Stimulated activated memory B cell treated with anti-CD40 and anti-IgM and Interleukin-4, amounts not matched to agents 10 μg/mL and 1 μg/mL and 100 μg/mL, for 72 hours (primary cell): ENCODE data around the gene ESR2.
A peak's percentile ranks its signal among the peaks of the same experiment; 100 is the strongest.
"Not testable (repeated sequence)": the region's sequence is repeated elsewhere in the genome, so short reads cannot be mapped to it uniquely, and the experiment has no call there.

ENCODE experiments used
- ATAC-seq: fragments of 150-1000 bp; cut with Tn5 transposase; 2 replicates; pipeline ENCODE4 v1.10.0; 2021
- H3K27ac Mint-ChIP-seq: one replicate; pipeline ENCODE4 v1.8.0; 2022; ENCODE audit warnings: mild to moderate bottlenecking, mixed read lengths
- H3K27me3 Mint-ChIP-seq: one replicate; pipeline ENCODE4 v1.8.0; 2022; ENCODE audit warnings: mixed read lengths
- H3K36me3 Mint-ChIP-seq: one replicate; pipeline ENCODE4 v1.8.0; 2022; ENCODE audit warnings: mixed read lengths
- H3K4me1 Mint-ChIP-seq: one replicate; pipeline ENCODE4 v1.8.0; 2022; ENCODE audit warnings: mixed read lengths
- H3K4me3 Mint-ChIP-seq: one replicate; pipeline ENCODE4 v1.8.0; 2022; ENCODE audit warnings: mild to moderate bottlenecking, moderate library complexity, mixed read lengths
- H3K9me3 Mint-ChIP-seq: one replicate; pipeline ENCODE4 v1.8.0; 2022; ENCODE audit warnings: mixed read lengths

Gene ESR2

GRCh38 chr14:64053694-64054669 is 240.2 kb downstream of the ESR2 start:
- H3K27ac Mint-ChIP-seq = no peak overlapping the region
- H3K36me3 Mint-ChIP-seq = peaks cover 16% of the 10 kb centered on the region
- H3K9me3 Mint-ChIP-seq = no peaks in the 10 kb centered on the region
- ATAC-seq = no peak
- no peaks in the 10 kb centered on the region for H3K4me1 Mint-ChIP-seq
- no peak overlapping the region for H3K4me3 Mint-ChIP-seq
- no peaks in the 10 kb centered on the region for H3K27me3 Mint-ChIP-seq

DNA sequence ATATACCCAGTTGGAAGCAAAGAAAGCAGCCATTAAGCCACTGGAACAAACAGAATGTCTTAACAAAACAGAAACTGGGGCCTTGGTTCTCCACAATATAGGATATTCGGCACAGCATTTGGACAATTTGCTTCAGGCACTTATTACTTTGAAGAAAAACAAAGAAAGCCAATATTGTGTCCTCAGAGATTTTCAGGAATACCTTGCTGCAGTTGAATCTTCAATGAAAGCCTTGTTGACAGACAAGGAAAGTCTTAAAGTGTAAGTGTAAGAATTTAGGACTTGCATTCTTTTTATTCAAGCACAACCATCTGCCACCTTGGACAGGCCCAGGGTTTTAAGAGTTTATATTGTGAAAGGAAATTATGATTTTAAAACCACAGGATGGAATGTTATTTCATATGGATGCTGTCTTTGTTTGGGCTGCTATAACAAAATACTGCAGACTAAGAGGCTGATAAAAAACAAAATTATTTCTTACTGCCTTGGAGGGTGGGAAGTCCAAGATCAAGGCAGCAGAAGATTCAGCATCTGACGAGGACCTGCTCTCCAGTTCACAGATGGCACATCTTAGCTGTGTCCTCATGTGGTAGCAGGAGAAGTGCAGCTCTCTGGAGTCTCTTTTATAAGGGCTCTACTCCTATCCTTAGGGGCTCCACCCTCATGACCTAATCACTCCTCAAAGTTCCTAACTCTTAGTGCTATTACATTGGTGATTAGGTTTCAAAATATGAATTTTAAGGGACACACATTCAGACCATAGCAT is 244.4 kb downstream of the ESR2 start:
- no peak overlapping the region for H3K27ac Mint-ChIP-seq

GRCh38 chr14:64045091-64045490 is 249.1 kb downstream of the ESR2 start:
- no peak for ATAC-seq
- no peaks in the 10 kb centered on the region for H3K27me3 Mint-ChIP-seq
- no peak overlapping the region for H3K4me3 Mint-ChIP-seq
- H3K36me3 Mint-ChIP-seq = peaks cover 13% of the 10 kb centered on the region
- H3K27ac Mint-ChIP-seq = no peak overlapping the region
- H3K9me3 Mint-ChIP-seq = peaks cover 6% of the 10 kb centered on the region
- no peaks in the 10 kb centered on the region for H3K4me1 Mint-ChIP-seq

More for the DNA sequence above, 244.4 kb downstream of the ESR2 start:
- ATAC-seq = no peak
- Mint-ChIP-seq H3K4me3 (no peak overlapping the region), H3K9me3 (no peaks in the 10 kb centered on the region), H3K36me3 (peaks cover 12% of the 10 kb centered on the region), H3K27me3 (no peaks in the 10 kb centered on the region), H3K4me1 (no peaks in the 10 kb centered on the region)

- not testable (repeated sequence) for H3K4me1 Mint-ChIP-seq, H3K4me3 Mint-ChIP-seq, H3K27ac Mint-ChIP-seq, H3K27me3 Mint-ChIP-seq, ATAC-seq, H3K9me3 Mint-ChIP-seq
- peaks cover 13% of the 10 kb centered on the region for H3K36me3 Mint-ChIP-seq
These were observed 250.9 kb downstream of the ESR2 start for GRCh38 chr14:64043296-64043695.

- Mint-ChIP-seq H3K36me3 (peaks cover 13% of the 10 kb centered on the region), H3K27ac (no peak overlapping the region), H3K4me1 (no peaks in the 10 kb centered on the region), H3K27me3 (no peaks in the 10 kb centered on the region), H3K4me3 (no peak overlapping the region), H3K9me3 (peaks cover 6% of the 10 kb centered on the region)
- ATAC-seq = no peak
These were observed 254.1 kb downstream of the ESR2 start for GRCh38 chr14:64040044-64040443.

- no peaks in the 10 kb centered on the region for H3K4me1 Mint-ChIP-seq
- no peaks in the 10 kb centered on the region for H3K27me3 Mint-ChIP-seq
- no peak for ATAC-seq
- H3K36me3 Mint-ChIP-seq = peaks cover 8% of the 10 kb centered on the region
- peaks cover 6% of the 10 kb centered on the region for H3K9me3 Mint-ChIP-seq
- H3K4me3 Mint-ChIP-seq = no peak overlapping the region
- peak overlapping the region; percentile 41 for H3K27ac Mint-ChIP-seq
These were observed 255.2 kb downstream of the ESR2 start for GRCh38 chr14:64038841-64039542.

DNA sequence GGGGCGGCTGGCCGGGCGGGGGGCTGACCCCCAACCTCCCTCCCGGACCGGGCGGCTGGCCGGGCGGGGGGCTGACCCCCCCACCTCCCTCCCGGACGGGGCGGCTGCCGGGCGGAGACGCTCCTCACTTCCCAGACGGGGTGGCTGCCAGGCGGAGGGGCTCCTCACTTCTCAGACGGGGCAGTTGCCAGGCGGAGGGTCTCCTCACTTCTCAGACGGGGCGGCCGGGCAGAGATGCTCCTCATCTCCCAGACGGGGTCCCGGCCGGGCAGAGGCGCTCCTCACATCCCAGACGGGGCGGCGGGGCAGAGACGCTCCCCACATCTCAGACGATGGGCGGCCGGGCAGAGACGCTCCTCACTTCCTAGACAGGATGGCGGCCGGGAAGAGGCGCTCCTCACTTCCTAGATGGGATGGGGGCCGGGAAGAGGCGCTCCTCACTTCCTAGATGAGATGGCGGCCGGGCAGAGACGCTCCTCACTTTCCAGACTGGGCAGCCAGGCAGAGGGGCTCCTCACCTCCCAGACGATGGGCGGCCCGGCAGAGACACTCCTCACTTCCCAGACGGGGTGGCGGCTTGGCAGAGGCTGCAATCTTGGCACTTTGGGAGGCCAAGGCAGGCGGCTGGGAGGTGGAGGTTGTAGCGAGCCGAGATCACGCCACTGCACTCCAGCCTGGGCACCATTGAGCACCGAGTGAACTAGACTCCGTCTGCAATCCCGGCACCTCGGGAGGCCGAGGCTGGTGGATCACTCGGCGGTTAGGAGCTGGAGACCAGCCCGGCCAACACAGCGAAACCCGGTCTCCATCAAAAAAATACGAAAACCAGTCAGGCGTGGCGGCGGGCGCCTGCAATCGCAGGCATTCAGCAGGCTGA is 256.1 kb downstream of the ESR2 start:
- H3K36me3 Mint-ChIP-seq, ATAC-seq, H3K4me3 Mint-ChIP-seq, H3K27me3 Mint-ChIP-seq, H3K4me1 Mint-ChIP-seq, H3K9me3 Mint-ChIP-seq: not testable (repeated sequence)
- H3K27ac Mint-ChIP-seq = peak overlapping the region; percentile 41

DNA sequence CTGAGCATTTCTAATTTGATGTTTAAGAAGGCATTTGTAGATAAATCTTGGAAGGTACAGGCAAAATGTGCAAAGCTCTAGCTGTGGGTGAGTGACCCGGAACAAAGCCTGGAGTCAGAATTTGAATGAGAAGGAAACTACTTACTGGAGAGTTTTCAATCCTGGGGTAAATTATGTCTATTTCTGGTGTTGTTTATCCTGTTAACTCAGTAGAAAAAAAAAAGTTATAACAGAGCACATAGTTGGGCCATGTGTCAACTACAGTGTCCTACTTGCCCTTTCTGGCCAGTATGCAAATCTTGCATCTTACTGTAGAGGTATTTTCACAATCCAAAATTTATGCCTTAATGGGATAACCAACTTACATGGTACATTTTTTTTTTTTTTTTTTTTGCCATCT is 259.0 kb downstream of the ESR2 start:
- no peaks in the 10 kb centered on the region for H3K9me3 Mint-ChIP-seq
- H3K4me1 Mint-ChIP-seq = no peaks in the 10 kb centered on the region
- no peak overlapping the region for H3K27ac Mint-ChIP-seq
- no peak for ATAC-seq
- H3K36me3 Mint-ChIP-seq = peaks cover 13% of the 10 kb centered on the region
- no peak overlapping the region for H3K4me3 Mint-ChIP-seq
- H3K27me3 Mint-ChIP-seq = no peaks in the 10 kb centered on the region
